ENCODE results near the gene KCNIP4.

DNA sequence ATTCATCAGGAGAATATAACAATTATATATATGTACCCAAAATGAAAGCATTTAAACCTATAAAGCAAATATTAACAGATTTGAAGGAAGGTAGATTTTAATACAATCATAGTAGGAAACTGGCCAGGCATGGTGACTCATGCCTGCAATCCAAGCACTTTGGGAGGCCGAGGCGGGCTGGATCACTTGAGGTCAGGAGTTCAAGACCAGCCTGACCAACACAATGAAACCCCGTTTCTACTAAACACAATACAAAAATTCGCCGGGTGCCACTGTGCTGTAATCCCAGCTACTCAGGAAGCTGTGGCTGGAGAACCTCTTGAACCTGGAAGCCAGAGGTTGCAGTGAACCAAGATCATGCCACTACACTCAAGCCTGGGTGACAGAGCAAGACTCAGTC is 118.3 kb downstream of the KCNIP4 start:
- TF ChIP-seq, protein P1, sequence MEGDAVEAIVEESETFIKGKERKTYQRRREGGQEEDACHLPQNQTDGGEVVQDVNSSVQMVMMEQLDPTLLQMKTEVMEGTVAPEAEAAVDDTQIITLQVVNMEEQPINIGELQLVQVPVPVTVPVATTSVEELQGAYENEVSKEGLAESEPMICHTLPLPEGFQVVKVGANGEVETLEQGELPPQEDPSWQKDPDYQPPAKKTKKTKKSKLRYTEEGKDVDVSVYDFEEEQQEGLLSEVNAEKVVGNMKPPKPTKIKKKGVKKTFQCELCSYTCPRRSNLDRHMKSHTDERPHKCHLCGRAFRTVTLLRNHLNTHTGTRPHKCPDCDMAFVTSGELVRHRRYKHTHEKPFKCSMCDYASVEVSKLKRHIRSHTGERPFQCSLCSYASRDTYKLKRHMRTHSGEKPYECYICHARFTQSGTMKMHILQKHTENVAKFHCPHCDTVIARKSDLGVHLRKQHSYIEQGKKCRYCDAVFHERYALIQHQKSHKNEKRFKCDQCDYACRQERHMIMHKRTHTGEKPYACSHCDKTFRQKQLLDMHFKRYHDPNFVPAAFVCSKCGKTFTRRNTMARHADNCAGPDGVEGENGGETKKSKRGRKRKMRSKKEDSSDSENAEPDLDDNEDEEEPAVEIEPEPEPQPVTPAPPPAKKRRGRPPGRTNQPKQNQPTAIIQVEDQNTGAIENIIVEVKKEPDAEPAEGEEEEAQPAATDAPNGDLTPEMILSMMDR (IDR thresholded peaks at IDR 0.05) = no peak
- TF ChIP-seq EZH2 (IDR thresholded peaks at IDR 0.05; ENCODE audit: borderline replicate concordance, insufficient read depth, low read depth, low read length, poor library complexity, severe bottlenecking) = no peak
